Lower leg skin (tissue), 3 donors: ENCODE data around the gene RAB3B.

Experiments
- POLR2A ChIP-seq, 2 donors: fragments of 450-650 bp; IDR thresholded peaks; one replicate each; pipeline ENCODE4 v1.6.1; 2016 to 2017; ENCODE audit warnings: antibody characterized with exemption in 2 of 2, mild to moderate bottlenecking in 1 of 2, moderate library complexity in 1 of 2
- TF ChIP-seq, protein P1 (sequence below), 3 donors: fragments of 450-650 bp; IDR thresholded peaks; one replicate each; pipeline ENCODE4 v1.5.1; 2016; ENCODE audit warnings: antibody characterized with exemption in 3 of 3, mild to moderate bottlenecking in 3 of 3, moderate library complexity in 2 of 3

DNA sequence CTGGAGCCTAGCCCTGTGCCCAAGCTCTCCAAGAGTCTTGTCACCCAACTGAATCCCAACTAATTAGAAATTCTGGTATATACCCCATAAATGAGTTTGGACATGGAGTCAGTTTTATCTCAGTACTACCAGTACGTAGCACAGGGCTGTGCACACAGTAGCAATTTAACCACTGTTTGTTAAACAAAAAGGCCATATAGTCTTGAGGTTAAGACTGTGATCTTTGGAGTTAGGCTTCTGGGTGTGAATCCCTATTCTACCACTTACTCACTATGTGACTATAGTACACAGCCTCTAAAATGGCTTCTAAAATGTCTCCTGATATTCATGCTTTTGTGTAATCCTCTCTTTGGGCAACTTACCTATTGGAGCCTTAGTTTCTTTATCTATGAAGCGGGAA, 48.2 kb downstream of the RAB3B start:
- TF ChIP-seq, protein P1, sequence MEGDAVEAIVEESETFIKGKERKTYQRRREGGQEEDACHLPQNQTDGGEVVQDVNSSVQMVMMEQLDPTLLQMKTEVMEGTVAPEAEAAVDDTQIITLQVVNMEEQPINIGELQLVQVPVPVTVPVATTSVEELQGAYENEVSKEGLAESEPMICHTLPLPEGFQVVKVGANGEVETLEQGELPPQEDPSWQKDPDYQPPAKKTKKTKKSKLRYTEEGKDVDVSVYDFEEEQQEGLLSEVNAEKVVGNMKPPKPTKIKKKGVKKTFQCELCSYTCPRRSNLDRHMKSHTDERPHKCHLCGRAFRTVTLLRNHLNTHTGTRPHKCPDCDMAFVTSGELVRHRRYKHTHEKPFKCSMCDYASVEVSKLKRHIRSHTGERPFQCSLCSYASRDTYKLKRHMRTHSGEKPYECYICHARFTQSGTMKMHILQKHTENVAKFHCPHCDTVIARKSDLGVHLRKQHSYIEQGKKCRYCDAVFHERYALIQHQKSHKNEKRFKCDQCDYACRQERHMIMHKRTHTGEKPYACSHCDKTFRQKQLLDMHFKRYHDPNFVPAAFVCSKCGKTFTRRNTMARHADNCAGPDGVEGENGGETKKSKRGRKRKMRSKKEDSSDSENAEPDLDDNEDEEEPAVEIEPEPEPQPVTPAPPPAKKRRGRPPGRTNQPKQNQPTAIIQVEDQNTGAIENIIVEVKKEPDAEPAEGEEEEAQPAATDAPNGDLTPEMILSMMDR (IDR thresholded peaks at IDR 0.05) = no peak
- no peak for TF ChIP-seq POLR2A (IDR thresholded peaks at IDR 0.05)
